ENCODE measurements around the gene PRPF6. TPM values are rescaled to one million over a fixed set of nuclear protein-coding genes. Genes with fewer than 3 reads are reported as not detected.

Gene PRPF6
- total and polyA plus RNA-seq, 2 of the 13 experiments (the other 11 are each of a cell fraction or from before 2014, with no cell fraction given): 63.7 to 101 TPM

GRCh38 chr20:64035933-64036345, 55.0 kb downstream of the PRPF6 start, which contains the start of gene C20orf204 (continued):
- no peak for TF ChIP-seq PRDM4 (CRISPR knock-in tag; IDR thresholded peaks at IDR 0.05; ENCODE audit: borderline replicate concordance)
- TF ChIP-seq TEF (CRISPR knock-in tag; IDR thresholded peaks at IDR 0.05): no peak
- no peak for TF ChIP-seq CBX2 (IDR thresholded peaks at IDR 0.05; ENCODE audit: low read depth, low read length)
- no peak for TF ChIP-seq CBX2 (CRISPR knock-in tag; IDR thresholded peaks at IDR 0.05; ENCODE audit: low read depth)
- no peak for TF ChIP-seq ZNF441 (CRISPR knock-in tag; IDR thresholded peaks at IDR 0.05; ENCODE audit: borderline replicate concordance)
- no peak; the same call in 1 of the 2 replicates for TF ChIP-seq BCL3 (CRISPR knock-in tag; IDR thresholded peaks at IDR 0.05)
- no peak for TF ChIP-seq ZNF10 (CRISPR knock-in tag; IDR thresholded peaks at IDR 0.05; ENCODE audit: borderline replicate concordance, low read depth)
- no peak for TF ChIP-seq FUBP1 (CRISPR knock-in tag; IDR thresholded peaks at IDR 0.05; ENCODE audit: borderline replicate concordance)
- TF ChIP-seq KMT2B (CRISPR knock-in tag; IDR thresholded peaks at IDR 0.05): no peak
- 0 out of 2 replicates have a peak, but pooled peaks have one; percentile 40 for TF ChIP-seq ZBTB4 (CRISPR knock-in tag; IDR thresholded peaks at IDR 0.05; ENCODE audit: borderline replicate concordance)
- TF ChIP-seq THAP9 (CRISPR knock-in tag; IDR thresholded peaks at IDR 0.05; ENCODE audit: borderline replicate concordance): peak; percentile 70; the same call in 1 of the 2 replicates
- 0 out of 2 replicates have a peak, but pooled peaks have one; percentile 77 for TF ChIP-seq WIZ (CRISPR knock-in tag; IDR thresholded peaks at IDR 0.05)
- TF ChIP-seq HNRNPL (IDR thresholded peaks at IDR 0.05; ENCODE audit: low read depth, low read length): no peak
- 0 out of 3 replicates have a peak, but pooled peaks have one; percentile 49 for TF ChIP-seq MXI1 (IDR thresholded peaks at IDR 0.05; ENCODE audit: borderline replicate concordance, low read depth, low read length)
- no peak for TF ChIP-seq HNRNPUL1 (IDR thresholded peaks at IDR 0.05; ENCODE audit: low read depth, low read length)

Data from HepG2 (cell line).